HG03575 (cell line): ENCODE results near the gene SEL1L.
"Not testable (repeated sequence)": the region's sequence is repeated elsewhere in the genome, so short reads cannot be mapped to it uniquely, and the experiment has no call there.

Experiments
- ATAC-seq: cut with Tn5 transposase; IDR thresholded peaks from one replicate; pipeline ENCODE4 v1.9.1; 2021; ENCODE audit not compliant: unreplicated experiment, insufficient number of reproducible peaks, low FRiP score; ENCODE audit errors: extremely low read depth

Gene SEL1L

DNA sequence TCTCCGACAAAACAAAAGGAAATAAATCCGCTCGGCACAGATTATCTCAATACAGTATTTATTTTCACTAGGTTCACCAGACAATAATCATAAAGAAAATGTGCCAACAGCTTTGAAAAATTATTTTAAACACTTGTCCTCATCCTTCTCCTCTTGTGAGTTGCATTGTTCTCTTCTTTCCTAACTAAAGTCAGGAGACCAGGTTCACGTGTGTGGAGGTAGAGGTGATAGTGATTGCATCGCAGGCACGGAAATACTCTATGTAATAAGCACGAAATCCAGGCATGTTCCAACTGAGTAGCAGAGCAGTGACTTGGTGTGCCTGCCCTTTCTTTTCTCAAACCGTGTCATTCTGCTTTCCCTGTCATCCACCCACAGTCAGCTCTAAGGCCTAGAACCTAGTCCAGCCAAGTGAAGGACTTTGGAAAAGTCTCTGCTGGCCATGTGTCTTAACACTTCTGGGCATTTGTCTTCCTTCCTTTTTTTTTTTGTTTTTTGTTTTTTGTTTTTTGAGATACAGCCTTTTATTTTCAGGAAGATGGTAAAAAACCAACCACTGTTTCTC is 939 bp upstream of the SEL1L start:
- ATAC-seq: no peak

DNA sequence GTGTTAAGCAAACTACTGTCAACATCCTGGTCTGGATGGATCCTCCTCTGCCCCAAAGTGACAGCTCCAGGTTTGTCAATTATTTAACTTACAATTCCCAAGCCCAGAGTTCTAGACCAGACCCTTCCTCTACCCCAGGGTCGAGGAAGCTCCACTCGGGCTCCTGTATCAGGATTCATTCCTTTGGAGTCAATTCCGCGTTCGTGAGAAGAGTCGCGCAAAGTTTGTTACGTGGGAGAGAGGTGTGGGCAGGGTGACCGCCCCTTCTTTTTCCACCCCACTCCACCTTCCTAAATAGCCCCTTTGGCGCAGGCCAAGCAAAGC is 479 bp downstream of the SEL1L start:
- no peak for ATAC-seq

DNA sequence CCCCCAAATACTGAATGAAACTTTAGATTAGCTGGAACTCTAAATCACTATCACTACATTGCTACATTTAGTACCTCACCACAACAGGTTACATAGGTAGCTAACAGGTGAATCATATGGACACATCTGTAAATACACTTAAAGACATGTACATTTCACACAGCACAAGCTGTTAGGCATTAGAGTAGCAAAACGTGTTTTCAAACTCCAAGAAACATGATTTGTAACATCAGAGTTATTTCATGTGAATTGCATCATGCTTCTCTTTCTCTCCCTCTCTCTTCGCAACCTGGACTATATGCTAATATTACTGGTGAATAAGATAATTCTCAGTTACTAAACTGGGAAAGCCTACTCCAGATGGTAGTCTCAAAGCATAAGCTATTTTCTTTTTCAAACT is 4.3 kb downstream of the SEL1L start:
- no peak for ATAC-seq

DNA sequence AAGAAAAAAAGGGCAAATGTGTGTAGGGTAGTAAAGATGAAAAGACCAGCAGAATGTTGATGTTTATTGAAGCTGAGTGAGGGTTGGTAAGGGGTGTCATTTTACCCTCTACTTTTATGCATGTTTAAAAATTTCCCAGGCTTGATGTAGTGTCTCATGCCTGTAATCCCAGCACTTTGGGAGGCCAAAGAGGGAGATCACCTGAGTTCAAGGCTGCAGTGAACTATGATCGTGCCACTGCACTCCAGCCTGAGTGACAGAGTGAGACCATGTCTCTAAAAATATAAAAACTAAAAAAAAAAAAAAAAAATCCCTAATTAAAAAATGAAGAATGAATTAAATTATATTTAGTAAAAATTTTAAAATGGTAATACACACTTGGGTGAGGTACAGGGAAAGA is 8.5 kb downstream of the SEL1L start:
- ATAC-seq: no peak

DNA sequence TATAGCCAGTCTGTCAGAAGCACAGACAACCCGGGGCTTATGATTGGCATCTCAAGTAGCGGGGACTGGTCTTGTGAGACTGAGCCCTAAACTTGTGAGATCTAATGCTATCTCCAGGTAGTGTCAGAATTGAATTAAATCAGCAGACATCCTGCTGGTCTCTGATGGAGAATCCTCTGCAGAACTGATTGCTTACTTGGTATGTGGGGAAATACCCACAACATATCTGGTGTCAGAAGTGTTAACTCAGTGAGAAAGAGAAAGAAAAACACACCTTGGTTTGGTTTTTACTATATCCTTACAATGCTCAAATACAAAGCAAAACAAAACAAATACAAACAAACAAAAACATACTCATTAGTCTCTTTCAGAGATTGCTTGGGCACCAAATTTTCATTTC is 10.0 kb downstream of the SEL1L start:
- no peak for ATAC-seq

DNA sequence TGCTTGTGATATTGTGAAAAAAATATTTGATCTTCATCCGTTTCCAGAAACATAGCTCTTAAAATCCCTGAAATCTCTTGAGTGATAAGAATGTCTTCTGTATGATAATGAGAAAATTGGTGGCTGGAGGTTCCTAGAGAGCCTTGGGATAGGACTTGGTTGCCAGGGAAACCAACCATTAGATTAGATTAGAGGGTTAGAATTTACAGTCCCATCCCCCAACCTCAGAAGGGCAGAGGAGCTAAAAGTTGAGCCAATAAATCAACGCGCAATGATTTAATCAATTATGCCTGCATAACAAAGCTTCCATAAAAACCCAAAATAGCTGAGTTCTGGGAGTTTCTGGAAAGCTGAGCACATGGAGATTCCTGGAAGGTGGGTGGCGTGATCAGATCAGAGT is 10.6 kb downstream of the SEL1L start:
- ATAC-seq: no peak

DNA sequence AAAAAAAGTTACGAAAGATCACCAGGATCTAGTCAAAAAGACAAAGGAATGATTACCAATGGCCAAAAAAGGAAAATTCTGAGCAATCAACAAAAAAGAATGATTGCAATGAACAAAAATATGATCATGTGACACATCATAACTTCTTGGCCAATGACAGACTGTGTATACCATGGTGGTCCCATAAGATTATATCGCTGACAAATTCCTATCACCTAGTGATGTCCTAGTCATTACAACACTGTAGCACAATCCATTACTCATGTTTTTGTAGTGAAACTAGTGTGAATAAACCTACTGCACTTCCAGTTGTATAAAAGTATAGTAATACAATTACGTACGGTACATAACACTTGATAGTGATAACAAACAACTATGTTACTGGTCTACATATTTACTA is 12.3 kb downstream of the SEL1L start:
- ATAC-seq: no peak

DNA sequence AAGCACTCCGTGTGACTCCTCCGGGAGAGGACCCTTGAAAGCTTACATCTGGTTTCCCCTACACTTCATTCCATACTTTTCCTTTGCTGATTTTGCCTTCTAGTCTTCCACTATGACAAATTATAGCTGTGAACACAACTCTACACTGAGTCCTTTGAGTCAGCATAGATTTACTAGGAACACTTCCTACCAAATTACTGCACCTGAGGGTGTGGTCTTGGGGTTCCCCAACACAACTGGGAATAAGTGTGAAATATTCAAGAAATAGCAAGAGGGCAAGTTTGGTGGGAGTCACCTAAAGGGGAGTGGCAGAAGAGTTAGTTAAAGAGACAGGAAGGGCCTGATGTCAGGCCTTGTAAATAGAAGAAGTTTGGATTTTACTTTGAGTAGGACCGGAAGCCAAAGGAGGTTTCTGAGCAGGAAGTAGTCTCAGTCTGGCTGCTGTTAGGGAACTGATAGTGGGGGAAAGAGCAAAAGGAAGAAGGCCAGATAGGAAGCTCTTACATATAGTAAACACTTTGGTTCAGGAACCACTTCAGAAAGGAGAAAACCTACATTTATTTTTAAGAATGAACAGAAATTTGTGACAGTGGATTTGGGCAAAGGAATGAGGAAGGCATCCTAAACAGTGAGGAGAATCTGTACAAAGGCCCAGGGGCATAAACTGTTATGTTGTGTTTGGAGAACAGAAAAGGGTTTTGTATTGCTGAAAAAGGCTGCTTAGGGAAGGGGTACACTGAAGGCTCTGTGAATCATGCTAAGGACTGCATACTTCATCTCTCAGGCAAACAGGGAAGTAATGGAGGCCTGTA is 14.2 kb downstream of the SEL1L start:
- ATAC-seq: peak; percentile 72

DNA sequence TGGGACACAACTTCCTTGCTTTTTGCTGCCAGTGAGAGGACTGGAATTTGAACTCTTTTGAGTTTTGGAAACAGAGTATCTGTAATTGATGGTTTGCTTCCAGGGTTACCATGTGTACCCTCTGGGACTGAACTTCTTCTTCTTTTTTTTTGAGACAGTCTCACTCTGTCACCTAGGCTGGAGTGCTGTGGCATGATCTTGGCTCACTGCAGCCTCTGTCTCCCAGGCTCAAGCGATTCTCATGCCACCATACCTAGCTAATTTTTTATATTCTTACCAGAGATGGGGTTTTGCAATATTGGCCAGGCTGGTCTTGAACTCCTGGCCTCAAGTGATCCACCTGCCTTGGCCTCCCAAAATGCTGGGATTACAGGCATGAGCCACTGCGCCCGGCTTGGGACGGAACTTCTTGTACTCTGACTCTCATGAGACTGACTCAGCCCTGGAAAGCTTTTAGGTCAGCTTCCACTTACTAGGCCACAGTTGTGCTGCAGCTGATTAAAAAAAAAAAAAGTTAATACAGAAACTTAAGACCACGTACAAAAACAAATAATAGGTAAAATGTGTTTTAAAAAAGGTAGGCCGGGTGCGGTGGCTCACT is 15.8 kb downstream of the SEL1L start:
- ATAC-seq: no peak

DNA sequence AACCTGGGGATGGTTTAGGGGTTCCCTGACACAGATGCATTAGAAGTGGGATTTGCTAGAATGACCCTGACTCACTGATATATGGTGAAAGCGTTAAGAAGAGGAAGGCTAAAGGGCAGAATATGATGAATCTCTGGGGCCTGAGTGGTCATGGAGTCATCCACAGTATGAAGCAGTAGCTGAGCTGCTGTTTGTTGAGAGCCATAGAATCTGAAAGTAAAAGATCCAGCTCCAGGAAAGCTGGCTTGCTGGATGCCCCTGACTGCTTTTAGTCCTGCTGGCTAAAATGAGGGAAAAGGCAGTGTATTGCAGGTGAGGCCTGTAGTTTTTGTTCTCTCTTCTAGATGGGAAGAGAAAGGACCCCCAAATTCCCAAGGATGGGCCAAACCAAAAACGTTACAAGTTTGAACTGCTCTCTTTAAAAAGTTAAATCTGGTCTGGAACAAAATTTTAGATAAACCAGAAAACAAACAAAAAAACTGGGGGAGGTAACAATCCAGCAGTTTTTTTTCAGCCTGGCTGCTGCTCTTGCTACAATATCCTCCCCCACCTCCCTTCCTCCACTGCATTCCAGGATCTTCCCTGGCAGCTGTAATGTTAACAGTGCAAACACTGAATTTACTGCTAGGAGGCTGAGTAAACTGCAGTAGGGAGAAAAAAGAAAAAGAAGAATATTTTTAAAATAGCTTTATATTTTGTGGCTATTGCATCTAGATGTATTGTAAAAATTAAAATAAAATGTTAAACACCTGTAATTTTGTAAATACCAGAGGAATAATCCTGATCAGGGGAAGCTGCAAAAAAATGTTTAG is 16.5 kb downstream of the SEL1L start:
- no peak for ATAC-seq

DNA sequence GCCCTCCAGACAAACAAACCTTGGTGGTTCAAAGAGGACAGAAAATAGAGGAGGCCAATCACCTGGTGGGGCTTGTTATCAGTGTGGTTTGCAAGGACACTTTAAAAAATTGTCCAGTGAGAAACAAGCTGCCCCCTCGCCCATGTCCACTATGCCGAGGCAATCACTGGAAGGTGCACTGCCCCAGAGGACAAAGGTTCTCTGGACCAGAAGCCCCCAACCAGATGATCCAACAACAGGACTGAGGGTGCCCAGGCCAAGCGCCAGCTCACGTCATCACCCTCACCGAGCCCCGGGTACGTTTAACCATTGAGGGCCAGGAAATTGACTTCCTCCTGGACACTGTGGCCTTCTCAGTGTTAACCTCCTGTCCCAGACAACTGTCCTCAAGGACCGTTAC is 17.7 kb downstream of the SEL1L start:
- not testable (repeated sequence) for ATAC-seq

DNA sequence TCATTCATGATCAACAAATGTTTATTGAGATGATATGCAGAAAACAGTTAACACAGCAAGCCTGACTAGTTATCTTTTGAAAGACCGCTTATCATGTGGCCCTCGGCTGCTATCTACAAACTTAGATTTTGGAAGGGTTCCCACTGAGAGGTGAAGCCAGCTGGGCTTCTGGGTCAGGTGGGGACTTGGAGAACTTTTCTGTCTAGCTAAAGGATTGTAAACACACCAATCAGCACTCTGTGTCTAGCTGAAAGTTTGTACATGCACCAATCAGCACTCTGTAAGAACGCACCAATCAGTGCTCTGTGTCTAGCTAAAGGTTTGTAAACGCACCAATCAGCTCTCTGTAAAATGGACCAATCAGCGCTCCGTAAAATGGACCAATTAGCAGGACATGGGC is 20.8 kb downstream of the SEL1L start:
- not testable (repeated sequence) for ATAC-seq

DNA sequence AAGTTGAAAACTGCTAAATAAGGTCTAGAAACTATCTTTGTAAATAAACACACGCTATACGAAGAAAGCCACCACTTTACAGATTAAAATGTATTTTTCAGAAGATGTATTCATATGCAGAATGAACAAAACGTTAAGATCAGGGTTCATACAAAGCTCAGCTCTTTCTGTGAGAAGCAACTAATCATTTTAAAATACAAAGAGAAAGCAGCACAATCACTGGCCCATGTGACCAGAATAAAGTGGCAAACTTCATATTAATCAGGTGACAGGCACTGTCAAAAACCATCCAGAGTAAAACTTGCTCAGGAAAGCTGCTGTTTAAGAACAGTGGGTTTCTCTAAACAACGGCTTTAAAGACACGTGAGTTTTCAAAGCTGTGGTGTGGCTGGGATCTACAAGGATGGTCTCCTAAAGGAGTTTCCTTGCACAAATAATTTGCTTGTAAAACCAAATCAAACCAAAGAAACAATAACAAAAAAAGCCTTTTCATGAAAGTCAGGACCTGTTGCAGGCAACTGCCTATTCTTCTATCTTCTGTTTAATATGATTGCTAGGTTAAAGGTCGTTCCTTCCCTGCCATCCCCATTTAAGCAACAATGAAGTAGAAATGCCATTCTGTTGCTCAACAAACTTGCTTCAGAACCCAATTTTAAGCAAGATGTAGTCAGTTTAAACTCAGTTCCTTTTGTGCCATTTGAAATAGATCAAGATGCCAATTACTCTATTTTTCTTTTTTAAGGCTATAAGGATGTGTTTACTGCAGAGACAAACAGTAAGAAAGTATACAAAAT is 22.3 kb downstream of the SEL1L start:
- no peak for ATAC-seq

DNA sequence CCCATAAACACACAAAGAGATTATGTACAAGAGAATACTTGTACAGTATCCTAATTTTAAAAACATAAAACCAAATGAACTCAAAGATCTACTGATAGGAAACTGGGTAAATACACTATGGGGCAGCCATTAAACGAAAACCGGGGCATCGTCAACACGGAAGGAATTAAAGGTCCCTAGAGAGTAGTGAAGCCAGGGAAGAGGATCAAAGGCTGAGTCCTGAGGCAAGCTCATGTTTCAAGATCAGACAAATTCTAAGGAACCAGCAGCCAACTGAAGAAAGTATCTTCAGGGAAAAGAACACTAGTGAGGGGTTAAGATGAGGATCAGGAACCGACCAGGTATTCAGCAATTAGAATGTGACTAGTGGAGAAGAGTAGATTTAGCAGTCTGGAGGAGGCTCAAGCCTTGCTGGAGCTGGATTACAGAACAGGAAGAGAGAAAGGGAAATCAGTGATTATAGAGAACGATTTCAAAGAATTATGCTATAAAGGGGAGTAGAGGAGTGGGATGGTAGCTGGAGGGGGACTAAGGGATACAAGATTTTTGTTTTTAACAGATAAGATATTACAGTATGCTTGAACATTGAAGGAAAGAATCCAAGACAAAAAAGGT is 23.7 kb downstream of the SEL1L start:
- no peak for ATAC-seq

DNA sequence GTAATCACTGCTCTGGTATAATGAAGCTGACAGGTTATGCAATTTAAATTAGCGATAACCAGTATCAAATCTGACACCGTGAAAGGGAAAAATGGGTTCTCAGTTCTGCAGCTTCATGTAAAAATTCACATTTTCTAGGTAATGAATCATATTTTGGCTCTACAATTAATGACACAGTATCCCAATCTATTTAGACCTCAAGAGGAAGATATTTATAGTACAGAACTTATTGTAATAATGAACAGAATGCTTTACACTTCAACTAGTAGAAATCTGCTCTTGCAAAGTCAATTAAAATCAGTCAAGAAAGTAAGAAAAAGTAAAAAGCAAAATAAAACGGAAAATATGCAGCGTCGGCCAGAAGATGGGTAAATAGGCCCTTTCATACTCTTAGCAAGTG is 24.3 kb downstream of the SEL1L start:
- ATAC-seq: no peak

DNA sequence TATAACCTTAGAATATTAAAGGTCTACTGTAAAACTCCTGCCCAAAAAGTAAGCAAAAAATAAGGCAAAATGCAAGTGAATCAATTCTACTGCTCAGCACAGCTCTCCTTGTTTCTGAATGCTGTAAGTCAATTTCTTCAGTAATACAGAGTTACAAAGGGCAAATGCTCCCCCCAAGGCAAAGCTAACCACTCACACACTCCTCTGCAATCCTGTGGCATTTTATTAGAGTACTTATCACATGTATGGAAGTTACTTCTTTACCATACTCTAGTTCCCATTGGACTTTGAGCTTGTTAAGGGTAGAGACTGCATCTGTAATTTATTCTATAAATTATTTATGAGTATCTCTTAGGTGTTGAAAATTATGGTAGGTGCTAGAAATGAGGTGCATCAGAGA is 27.2 kb downstream of the SEL1L start:
- ATAC-seq: no peak

DNA sequence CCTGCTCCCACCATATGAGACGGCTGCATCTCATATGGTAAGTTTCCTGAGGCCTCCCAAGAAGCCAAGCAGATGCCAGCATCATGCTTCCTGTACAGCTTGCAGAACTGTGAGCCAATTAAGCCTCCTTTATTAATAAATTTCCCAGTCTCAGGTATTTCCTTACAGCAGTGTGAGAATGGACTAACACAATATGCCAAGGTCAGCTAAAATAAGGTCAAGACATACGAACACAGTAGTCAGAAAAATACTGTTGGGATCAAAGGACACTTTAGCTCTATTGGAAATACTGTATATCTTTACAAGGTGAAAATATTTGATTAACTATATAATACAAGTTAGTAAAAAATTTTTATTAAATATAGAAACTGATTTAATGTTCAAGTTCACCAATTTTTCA is 28.8 kb downstream of the SEL1L start:
- ATAC-seq: no peak

DNA sequence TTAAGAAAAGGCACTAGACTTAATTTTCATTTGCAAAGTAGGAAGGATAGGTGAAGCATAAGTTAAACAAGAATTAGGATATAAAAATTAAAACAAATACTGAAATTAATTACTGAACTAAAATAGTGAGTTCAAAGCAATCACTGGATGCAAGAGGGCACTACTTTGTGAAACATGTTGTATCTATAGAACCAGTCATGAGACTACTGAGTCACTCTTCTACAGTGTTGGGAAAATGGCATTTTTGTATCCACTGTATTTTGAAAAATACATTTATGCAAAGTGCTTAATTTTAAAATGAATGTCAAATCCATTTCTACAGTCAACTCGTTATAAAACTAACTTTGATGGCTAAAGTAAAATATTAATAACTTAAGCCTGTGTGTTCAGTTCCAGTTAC is 47.9 kb downstream of the SEL1L start:
- no peak for ATAC-seq

DNA sequence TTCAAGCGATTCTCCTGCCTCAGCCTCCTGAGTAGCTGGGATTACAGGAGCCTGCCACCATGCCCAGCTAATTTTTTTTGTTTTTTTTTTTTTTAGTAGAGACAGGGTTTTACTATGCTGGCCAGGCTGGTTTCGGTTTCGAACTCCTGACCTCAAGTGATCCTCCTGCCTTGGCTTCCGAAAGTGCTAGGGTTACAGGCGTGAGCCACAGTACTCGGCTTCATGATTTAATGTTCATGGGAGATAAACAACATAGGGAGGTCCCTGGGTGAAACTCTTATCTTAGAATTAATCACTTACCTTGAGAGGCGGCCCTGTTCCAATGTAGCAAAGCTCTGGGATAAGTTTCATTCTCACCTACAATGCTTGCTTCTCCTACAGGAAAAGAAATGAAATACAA is 48.3 kb downstream of the SEL1L start:
- ATAC-seq: peak; percentile 75
